HL-60 (cell line): Measurements from ENCODE around the gene GABBR1.
A peak's percentile ranks its signal among the peaks of the same experiment; 100 is the strongest.

Experiments used
- DNase-seq, 2 experiments: peaks; one replicate each; pipeline ENCODE4 v3.0.0-alpha.2; 2010 to 2020; ENCODE audit warnings: low read depth in 1 of 2, low spot score in 1 of 2
- H3K27ac ChIP-seq: fragments of 250-450 bp; sonication (Bioruptor Pico); replicated peaks from 2 replicates; pipeline ENCODE4 v1.5.1; 2020; ENCODE audit warnings: mild to moderate bottlenecking, moderate library complexity
- H3K27me3 ChIP-seq: fragments of 250-450 bp; sonication (Bioruptor Pico); 2 replicates; pipeline ENCODE4 v1.5.1; 2021; ENCODE audit warnings: mild to moderate bottlenecking, moderate library complexity; ENCODE audit not compliant: insufficient read depth, poor library complexity, severe bottlenecking
- H3K4me3 ChIP-seq: replicated peaks from 2 replicates; pipeline ENCODE4 v1.5.1; 2011; ENCODE audit warnings: mild to moderate bottlenecking, control low read depth, low read length; ENCODE audit not compliant: insufficient read depth
- CTCF ChIP-seq: IDR thresholded peaks from one replicate; pipeline ENCODE4 v1.5.1; 2011; ENCODE audit warnings: low read length, control low read depth, inconsistent platforms; ENCODE audit not compliant: insufficient read depth
- GABPA ChIP-seq: IDR thresholded peaks from 2 replicates; pipeline ENCODE4 v1.6.1; 2012; ENCODE audit warnings: low read depth
- POLR2AphosphoS5 ChIP-seq: IDR thresholded peaks from 2 replicates; pipeline ENCODE4 v1.6.1; 2012; ENCODE audit warnings: low read depth
- SPI1 ChIP-seq: IDR thresholded peaks from 2 replicates; pipeline ENCODE4 v1.6.1; 2012; ENCODE audit warnings: low read depth, mild to moderate bottlenecking, borderline replicate concordance
- TF ChIP-seq, protein P1 (sequence below): IDR thresholded peaks from 2 replicates; pipeline ENCODE4 v1.6.1; 2012; ENCODE audit warnings: low read depth; ENCODE audit not compliant: insufficient replicate concordance

The GABBR1 gene

GRCh38 chr6:29647927-29648642 lies 15.1 kb upstream of the GABBR1 start:
- H3K27ac ChIP-seq, result no peak overlapping the region
- TF ChIP-seq GABPA, result no peak
- TF ChIP-seq CTCF, result peak; percentile 39
- TF ChIP-seq, protein P1, sequence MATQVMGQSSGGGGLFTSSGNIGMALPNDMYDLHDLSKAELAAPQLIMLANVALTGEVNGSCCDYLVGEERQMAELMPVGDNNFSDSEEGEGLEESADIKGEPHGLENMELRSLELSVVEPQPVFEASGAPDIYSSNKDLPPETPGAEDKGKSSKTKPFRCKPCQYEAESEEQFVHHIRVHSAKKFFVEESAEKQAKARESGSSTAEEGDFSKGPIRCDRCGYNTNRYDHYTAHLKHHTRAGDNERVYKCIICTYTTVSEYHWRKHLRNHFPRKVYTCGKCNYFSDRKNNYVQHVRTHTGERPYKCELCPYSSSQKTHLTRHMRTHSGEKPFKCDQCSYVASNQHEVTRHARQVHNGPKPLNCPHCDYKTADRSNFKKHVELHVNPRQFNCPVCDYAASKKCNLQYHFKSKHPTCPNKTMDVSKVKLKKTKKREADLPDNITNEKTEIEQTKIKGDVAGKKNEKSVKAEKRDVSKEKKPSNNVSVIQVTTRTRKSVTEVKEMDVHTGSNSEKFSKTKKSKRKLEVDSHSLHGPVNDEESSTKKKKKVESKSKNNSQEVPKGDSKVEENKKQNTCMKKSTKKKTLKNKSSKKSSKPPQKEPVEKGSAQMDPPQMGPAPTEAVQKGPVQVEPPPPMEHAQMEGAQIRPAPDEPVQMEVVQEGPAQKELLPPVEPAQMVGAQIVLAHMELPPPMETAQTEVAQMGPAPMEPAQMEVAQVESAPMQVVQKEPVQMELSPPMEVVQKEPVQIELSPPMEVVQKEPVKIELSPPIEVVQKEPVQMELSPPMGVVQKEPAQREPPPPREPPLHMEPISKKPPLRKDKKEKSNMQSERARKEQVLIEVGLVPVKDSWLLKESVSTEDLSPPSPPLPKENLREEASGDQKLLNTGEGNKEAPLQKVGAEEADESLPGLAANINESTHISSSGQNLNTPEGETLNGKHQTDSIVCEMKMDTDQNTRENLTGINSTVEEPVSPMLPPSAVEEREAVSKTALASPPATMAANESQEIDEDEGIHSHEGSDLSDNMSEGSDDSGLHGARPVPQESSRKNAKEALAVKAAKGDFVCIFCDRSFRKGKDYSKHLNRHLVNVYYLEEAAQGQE, result no peak
- TF ChIP-seq POLR2AphosphoS5, result no peak
- DNase-seq, result no peak
- H3K27me3 ChIP-seq, result no peaks in the 10 kb centered on the region
- H3K4me3 ChIP-seq, result no peak overlapping the region

DNA sequence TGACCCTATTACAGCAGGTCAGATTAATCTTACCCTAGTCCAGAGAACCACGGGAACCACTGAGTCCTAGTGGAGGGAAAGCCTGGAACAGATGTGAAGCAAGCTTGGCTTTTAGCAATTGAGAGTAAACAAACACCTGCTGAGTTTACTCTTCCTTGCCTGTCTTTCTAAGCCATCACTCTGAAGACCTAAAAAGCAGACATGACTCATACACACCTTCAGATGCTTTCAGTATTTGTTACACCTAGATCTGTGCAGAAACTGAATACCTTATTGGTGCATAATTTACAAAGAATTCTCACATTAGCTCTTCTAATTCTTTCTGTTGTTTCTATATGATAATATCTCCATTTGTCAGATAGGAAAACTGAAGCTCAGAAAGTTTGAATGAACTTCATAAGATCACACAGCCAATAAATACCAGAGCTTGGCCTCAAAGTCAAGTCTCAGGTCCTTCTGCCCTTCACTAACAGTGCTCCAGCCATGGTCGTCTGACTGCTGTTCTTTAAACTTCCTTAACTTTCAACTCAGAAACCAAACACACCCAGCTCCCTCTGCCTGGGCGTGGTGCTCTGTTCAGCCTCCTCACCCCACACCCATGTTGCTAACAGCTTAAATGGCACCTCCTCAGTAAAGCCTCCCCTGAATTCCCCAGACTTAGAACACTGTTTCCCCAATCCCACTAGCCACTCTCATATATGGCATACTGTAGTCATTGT lies 8.6 kb upstream of the GABBR1 start:
- Histone ChIP-seq H3K27me3 (no peaks in the 10 kb centered on the region), H3K27ac (no peak overlapping the region), H3K4me3 (no peak overlapping the region)
- no peak for DNase-seq
- TF ChIP-seq, protein P1, result no peak
- TF ChIP-seq GABPA, result no peak

GRCh38 chr6:29637247-29637646 lies 4.3 kb upstream of the GABBR1 start:
- Histone ChIP-seq H3K27me3 (peaks cover 16% of the 10 kb centered on the region), H3K4me3 (no peak overlapping the region), H3K27ac (no peak overlapping the region)
- no peak for DNase-seq
- TF ChIP-seq GABPA (no peak), CTCF (no peak), POLR2AphosphoS5 (no peak), SPI1 (no peak)
- TF ChIP-seq, protein P1, result no peak
